Fibroblast of villous mesenchyme (primary cell): Measurements from ENCODE around the gene FRMD5. TPM values are rescaled to one million over a fixed set of nuclear protein-coding genes. Genes with fewer than 3 reads are reported as not detected.
A peak's percentile ranks its signal among the peaks of the same experiment; 100 is the strongest.

ENCODE experiments used
- DNase-seq: peaks from one replicate; pipeline ENCODE4 v3.0.0-alpha.2; 2010; ENCODE audit warnings: low read depth
- H3K4me3 ChIP-seq: 2 replicates; pipeline ENCODE4 v1.5.1; 2011; ENCODE audit warnings: low read depth, mild to moderate bottlenecking, low read length
- total RNA-seq: library from RNA; depleted of rRNA; stranded (reverse); fragments of >200 nt; gene quantifications from 2 replicates; pipeline ENCODE4 v1.2.3, GENCODE V29; 2012
- TF ChIP-seq, protein P1 (sequence below): IDR thresholded peaks from 2 replicates; pipeline ENCODE4 v1.5.1; 2012; ENCODE audit warnings: low read depth, mild to moderate bottlenecking, low read length; ENCODE audit not compliant: insufficient read depth

The FRMD5 gene
- total RNA-seq, 1 donor, result 1.3 TPM

DNA sequence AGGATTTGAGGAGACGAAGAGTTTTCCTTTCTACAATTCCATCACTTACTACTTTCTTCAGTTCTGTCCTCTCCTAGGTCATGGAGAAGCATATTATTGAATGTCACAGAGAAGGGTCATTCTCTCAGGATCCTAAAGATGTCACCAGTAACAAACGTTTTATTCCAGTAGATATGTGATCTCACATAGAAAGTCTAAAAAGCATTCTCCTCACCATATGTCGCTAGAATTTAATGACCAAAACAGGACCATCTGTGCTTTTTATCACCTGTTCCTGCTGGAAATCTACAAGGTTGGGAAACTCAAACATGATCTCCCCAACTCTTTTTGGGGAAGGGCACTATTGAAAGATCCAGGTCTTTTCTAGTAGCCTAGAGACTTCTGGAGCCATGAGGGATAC lies 24.0 kb upstream of the FRMD5 start:
- DNase-seq, result no peak
- no peak overlapping the region for H3K4me3 ChIP-seq
- TF ChIP-seq, protein P1, sequence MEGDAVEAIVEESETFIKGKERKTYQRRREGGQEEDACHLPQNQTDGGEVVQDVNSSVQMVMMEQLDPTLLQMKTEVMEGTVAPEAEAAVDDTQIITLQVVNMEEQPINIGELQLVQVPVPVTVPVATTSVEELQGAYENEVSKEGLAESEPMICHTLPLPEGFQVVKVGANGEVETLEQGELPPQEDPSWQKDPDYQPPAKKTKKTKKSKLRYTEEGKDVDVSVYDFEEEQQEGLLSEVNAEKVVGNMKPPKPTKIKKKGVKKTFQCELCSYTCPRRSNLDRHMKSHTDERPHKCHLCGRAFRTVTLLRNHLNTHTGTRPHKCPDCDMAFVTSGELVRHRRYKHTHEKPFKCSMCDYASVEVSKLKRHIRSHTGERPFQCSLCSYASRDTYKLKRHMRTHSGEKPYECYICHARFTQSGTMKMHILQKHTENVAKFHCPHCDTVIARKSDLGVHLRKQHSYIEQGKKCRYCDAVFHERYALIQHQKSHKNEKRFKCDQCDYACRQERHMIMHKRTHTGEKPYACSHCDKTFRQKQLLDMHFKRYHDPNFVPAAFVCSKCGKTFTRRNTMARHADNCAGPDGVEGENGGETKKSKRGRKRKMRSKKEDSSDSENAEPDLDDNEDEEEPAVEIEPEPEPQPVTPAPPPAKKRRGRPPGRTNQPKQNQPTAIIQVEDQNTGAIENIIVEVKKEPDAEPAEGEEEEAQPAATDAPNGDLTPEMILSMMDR, result no peak

DNA sequence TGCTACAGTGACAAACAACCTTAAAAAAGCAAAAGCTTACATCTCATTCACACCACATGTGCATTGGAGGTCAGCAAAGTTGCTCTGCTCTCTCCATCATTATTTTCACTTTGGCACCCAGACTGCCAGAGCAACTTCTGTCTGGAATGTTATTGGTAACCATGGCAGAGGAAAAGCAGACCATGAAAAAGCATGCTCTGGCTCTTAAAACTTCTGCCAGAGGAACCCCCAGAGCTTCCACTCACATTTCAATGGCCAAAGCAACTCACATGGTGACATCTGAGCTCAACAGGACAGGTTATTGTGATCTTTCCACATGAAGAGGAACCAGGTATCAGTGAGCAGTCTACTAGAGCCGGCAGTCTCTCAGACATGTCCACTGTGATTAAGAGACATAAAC lies 21.9 kb upstream of the FRMD5 start:
- TF ChIP-seq, protein P1, result no peak
- DNase-seq, result no peak
- no peak overlapping the region for H3K4me3 ChIP-seq

DNA sequence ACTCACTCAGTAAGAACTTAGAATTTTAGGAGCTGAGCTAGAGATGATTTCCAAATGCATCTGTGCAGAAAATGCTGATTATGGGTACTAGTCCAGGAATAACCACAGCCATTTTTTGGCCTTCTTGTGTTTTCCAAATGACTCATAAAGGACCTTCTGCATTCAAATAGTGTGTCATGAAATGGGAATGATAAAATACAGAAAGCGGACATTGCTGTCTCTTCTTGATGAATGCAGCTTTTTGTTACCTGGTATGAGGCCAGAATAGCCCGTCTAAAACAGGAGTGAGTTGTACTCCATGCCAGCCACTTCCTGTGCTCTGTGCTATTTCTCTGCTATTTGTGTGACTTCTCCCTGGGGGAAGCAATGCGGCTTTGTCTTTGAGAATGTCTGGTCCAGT lies 20.5 kb upstream of the FRMD5 start:
- TF ChIP-seq, protein P1, result no peak
- no peak overlapping the region for H3K4me3 ChIP-seq

DNA sequence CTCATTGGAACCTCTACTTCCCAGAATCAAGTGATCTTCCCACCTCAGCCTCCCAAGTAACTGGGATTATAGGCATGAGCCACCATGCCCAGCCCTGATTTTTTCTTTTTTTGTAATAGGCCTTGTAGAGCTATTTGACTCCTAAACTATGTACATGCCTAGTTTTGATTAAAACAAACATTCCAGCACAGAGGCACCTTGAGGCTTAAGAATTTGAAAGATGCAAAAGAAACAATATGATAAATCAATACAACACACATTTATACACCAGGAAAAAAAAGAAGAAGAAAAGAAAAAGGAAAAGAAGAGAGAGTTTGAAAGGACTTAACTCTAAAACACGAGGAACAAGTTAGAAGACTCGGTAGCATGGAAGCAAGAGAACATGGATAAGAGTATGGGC lies 13.9 kb upstream of the FRMD5 start:
- no peak overlapping the region for H3K4me3 ChIP-seq
- TF ChIP-seq, protein P1, result no peak
- no peak for DNase-seq

More for the DNA sequence above, 20.5 kb upstream of the FRMD5 start:
- DNase-seq, result peak; percentile 39

DNA sequence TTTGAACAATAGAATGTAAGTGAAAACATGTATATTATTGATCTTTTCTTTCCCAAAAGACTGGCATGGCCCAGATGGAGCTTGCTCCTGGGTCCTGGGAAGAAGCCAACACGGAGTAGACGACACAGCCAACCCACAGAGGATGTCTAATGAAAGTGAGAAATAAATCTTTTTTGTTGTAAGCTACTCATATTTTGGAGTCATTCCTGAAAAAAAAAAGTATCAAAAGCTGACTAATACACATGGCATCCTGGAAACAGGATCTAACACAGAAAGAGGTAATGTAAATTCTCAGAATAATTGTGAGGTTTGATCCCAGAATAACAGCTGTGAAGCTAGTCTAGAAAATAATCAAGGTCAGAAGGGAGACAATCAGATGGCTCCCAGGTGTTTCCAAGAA lies 12.6 kb upstream of the FRMD5 start:
- no peak overlapping the region for H3K4me3 ChIP-seq
- DNase-seq, result no peak
- TF ChIP-seq, protein P1, result no peak

DNA sequence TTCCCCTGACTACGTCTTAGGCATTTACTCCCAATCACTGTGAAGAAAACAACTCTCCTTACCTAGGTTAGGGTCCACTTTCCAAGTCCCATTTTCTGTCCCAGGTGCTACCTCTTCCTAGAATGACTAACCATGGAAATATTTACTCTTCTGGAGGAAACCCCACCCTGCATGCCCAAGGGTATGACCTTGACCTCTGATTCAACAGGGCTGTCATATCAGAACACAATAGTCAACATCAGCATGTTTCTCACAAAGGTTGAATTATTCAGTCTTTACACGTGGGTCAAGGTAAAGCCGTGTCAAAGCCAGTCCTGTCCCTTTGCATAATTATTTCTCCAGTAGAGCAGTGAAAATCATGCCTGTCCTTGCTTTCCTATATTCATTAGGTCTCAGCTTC lies 4.3 kb upstream of the FRMD5 start:
- TF ChIP-seq, protein P1, result no peak
- H3K4me3 ChIP-seq, result no peak overlapping the region
- DNase-seq, result no peak
